H1 (cell line): ENCODE data around the gene AZGP1. TPM values are rescaled to one million over a fixed set of nuclear protein-coding genes. Genes with fewer than 3 reads are reported as not detected.
A peak's percentile ranks its signal among the peaks of the same experiment; 100 is the strongest.

Experiments used
- BACH1 ChIP-seq: IDR thresholded peaks from 2 replicates; pipeline ENCODE4 v1.6.1; 2012; ENCODE audit warnings: low read length, improper control_type of control experiment
- BRCA1 ChIP-seq: IDR thresholded peaks from 2 replicates; pipeline ENCODE4 v1.6.1; 2012; ENCODE audit warnings: low read depth, low read length, improper control_type of control experiment
- CBX8 ChIP-seq: fragments of 300-800, 300-1000 bp; sonication (generic); IDR thresholded peaks from 2 replicates; pipeline ENCODE4 v1.7.1; 2016; ENCODE audit warnings: low read depth, low read length, borderline replicate concordance
- CHD1 ChIP-seq: IDR thresholded peaks from 2 replicates; pipeline ENCODE4 v1.6.1; 2012; ENCODE audit warnings: low read depth, low read length, improper control_type of control experiment
- EP300 ChIP-seq, 2 experiments: IDR thresholded peaks; 1 replicate in 1 of 2; 2 replicates in 1 of 2; pipeline ENCODE4 v1.6.1; 2011 to 2012; ENCODE audit warnings: low read depth in 2 of 2, low read length in 2 of 2, mild to moderate bottlenecking in 2 of 2, borderline replicate concordance in 1 of 2, inconsistent platforms in 1 of 2, moderate library complexity in 1 of 2
- FOSL1 ChIP-seq: IDR thresholded peaks from 2 replicates; pipeline ENCODE4 v1.6.1; 2011; ENCODE audit warnings: mild to moderate bottlenecking, low read depth, low read length, moderate library complexity; ENCODE audit not compliant: insufficient read depth
- HDAC2 ChIP-seq, 2 experiments: fragments of 300-600 bp in 1 of 2; sonication (generic) in 1 of 2; IDR thresholded peaks; 2 replicates each; pipeline ENCODE4 v1.6.1; 2011 to 2012; ENCODE audit warnings: low read depth in 2 of 2, low read length in 2 of 2, mild to moderate bottlenecking in 2 of 2, moderate library complexity in 2 of 2, borderline replicate concordance in 1 of 2, inconsistent platforms in 1 of 2
- JUND ChIP-seq: IDR thresholded peaks from 2 replicates; pipeline ENCODE4 v1.6.1; 2011; ENCODE audit warnings: mild to moderate bottlenecking, improper control_type of control experiment, low read length
- KDM5A ChIP-seq: fragments of 200-600 bp; IDR thresholded peaks from 2 replicates; pipeline ENCODE4 v1.7.1; 2012; ENCODE audit warnings: mild to moderate bottlenecking, low read length, inconsistent platforms, mixed read lengths
- MAX ChIP-seq: IDR thresholded peaks from 2 replicates; pipeline ENCODE4 v1.6.1; 2012; ENCODE audit warnings: inconsistent platforms
- POLR2A ChIP-seq, 2 experiments: IDR thresholded peaks; 1 replicate in 1 of 2; 2 replicates in 1 of 2; pipeline ENCODE4 v1.6.1; 2011; ENCODE audit warnings: low read depth in 2 of 2, low read length in 2 of 2, mild to moderate bottlenecking in 2 of 2; ENCODE audit errors: control extremely low read depth in 1 of 2
- POLR2AphosphoS5 ChIP-seq: IDR thresholded peaks from 2 replicates; pipeline ENCODE4 v1.6.1; 2011; ENCODE audit warnings: low read depth, low read length
- RAD21 ChIP-seq, 2 experiments: IDR thresholded peaks in 1 of 2; conservative IDR thresholded peaks in 1 of 2; 2 replicates each; pipeline ENCODE4 v1.6.1; 2011; ENCODE audit warnings: low read depth in 2 of 2, low read length in 2 of 2, improper control_type of control experiment in 1 of 2, inconsistent platforms in 1 of 2, mild to moderate bottlenecking in 1 of 2, moderate library complexity in 1 of 2
- RBBP5 ChIP-seq: IDR thresholded peaks from 2 replicates; pipeline ENCODE4 v1.7.1; 2012; ENCODE audit warnings: low read depth, mild to moderate bottlenecking, inconsistent platforms, low read length, moderate library complexity, borderline replicate concordance
- RXRA ChIP-seq: IDR thresholded peaks from 2 replicates; pipeline ENCODE4 v1.6.1; 2011; ENCODE audit warnings: low read depth, mild to moderate bottlenecking, low read length, moderate library complexity; ENCODE audit not compliant: insufficient read depth
- SAP30 ChIP-seq: fragments of 300-600 bp; sonication (generic); IDR thresholded peaks from 2 replicates; pipeline ENCODE4 v1.7.1; 2012; ENCODE audit warnings: low read length, moderate library complexity, mild to moderate bottlenecking, inconsistent platforms; ENCODE audit not compliant: insufficient read depth, insufficient replicate concordance
- SIN3A ChIP-seq, 2 experiments: IDR thresholded peaks in 1 of 2; conservative IDR thresholded peaks in 1 of 2; 2 replicates each; pipeline ENCODE4 v1.6.1; 2011 to 2012; ENCODE audit warnings: low read length in 2 of 2, improper control_type of control experiment in 1 of 2, low read depth in 1 of 2, mild to moderate bottlenecking in 1 of 2
- SIRT6 ChIP-seq: IDR thresholded peaks from one replicate; pipeline ENCODE4 v1.7.1; 2012; ENCODE audit warnings: low read length, inconsistent platforms
- SP4 ChIP-seq: IDR thresholded peaks from 2 replicates; pipeline ENCODE4 v1.6.1; 2012; ENCODE audit warnings: low read length, inconsistent platforms
- SUZ12 ChIP-seq: fragments of 200-600 bp; sonication (generic); IDR thresholded peaks from 2 replicates; pipeline ENCODE4 v1.6.1; 2012; ENCODE audit warnings: mild to moderate bottlenecking, inconsistent platforms, low read length, moderate library complexity, mixed read lengths
- TAF1 ChIP-seq: IDR thresholded peaks from 2 replicates; pipeline ENCODE4 v1.6.1; 2011; ENCODE audit warnings: mild to moderate bottlenecking, low read depth, low read length
- YY1 ChIP-seq: IDR thresholded peaks from 2 replicates; pipeline ENCODE4 v1.6.1; 2011; ENCODE audit warnings: low read depth, mild to moderate bottlenecking, low read length
- ZNF274 ChIP-seq: IDR thresholded peaks from 2 replicates; pipeline ENCODE4 v1.7.0; 2012; ENCODE audit warnings: low read length, borderline replicate concordance; ENCODE audit errors: extremely low read depth
- polyA plus RNA-seq, 7 experiments: library from polyadenylated mRNA; depleted of rRNA in 3 of 7; stranded (reverse) in 5 of 7; unstranded in 2 of 7; fragments of >200 nt in 5 of 7; fragments of 200-250 nt in 2 of 7; gene quantifications; 1 replicate in 5 of 7; 2 replicates in 1 of 7; 4 replicates in 1 of 7; pipeline versions ENCODE4 v1.2.1 to v1.2.3, GENCODE V29; 2011 to 2013; ENCODE audit warnings: missing spikeins in 2 of 7, mixed read lengths in 2 of 7
- total RNA-seq: library from RNA; stranded (reverse); fragmentation: NEBNext Ultra II Directional; extraction: Animal tissue kit (Norgen Biotek cat#: 25700); gene quantifications from 2 replicates; pipeline ENCODE4 v1.2.1, GENCODE V29; 2021
- TF ChIP-seq, protein P1 (sequence below): IDR thresholded peaks from 2 replicates; pipeline ENCODE4 v1.6.1; 2012; ENCODE audit warnings: inconsistent platforms

Gene AZGP1
- total and polyA plus RNA-seq, 2 of the 8 experiments (the other 6 are each of a cell fraction or from before 2014, with no cell fraction given): 0.52 to 0.68 TPM

GRCh38 chr7:99997545-99998137 lies 21.8 kb upstream of the AZGP1 start (continued):
- TF ChIP-seq SAP30: no peak
- TF ChIP-seq POLR2A (IDR thresholded peaks at IDR 0.05; ENCODE audit: control extremely low read depth in 1 of 2, low read depth in 2 of 2, low read length in 2 of 2): peak; percentile 76 to 87
- no peak for TF ChIP-seq KDM5A
- peak in 1 of 2 experiments; percentile 26; a peak in 1 of 4 replicates for TF ChIP-seq HDAC2 (IDR thresholded peaks at IDR 0.05; ENCODE audit: borderline replicate concordance in 1 of 2, low read depth in 2 of 2, low read length in 2 of 2)
- TF ChIP-seq EP300 (IDR thresholded peaks at IDR 0.05; ENCODE audit: borderline replicate concordance in 1 of 2, low read depth in 2 of 2, low read length in 2 of 2): no peak
- TF ChIP-seq SIRT6: no peak
- TF ChIP-seq RXRA: no peak
- peak; percentile 96 for TF ChIP-seq TAF1
- TF ChIP-seq YY1: peak; percentile 65; the same call in 1 of the 2 replicates
- TF ChIP-seq BACH1: no peak
- TF ChIP-seq JUND: no peak
- TF ChIP-seq ZNF274: no peak
- peak; percentile 79 for TF ChIP-seq POLR2AphosphoS5
- no peak for TF ChIP-seq CBX8
- TF ChIP-seq RBBP5: no peak
- TF ChIP-seq, protein P1, sequence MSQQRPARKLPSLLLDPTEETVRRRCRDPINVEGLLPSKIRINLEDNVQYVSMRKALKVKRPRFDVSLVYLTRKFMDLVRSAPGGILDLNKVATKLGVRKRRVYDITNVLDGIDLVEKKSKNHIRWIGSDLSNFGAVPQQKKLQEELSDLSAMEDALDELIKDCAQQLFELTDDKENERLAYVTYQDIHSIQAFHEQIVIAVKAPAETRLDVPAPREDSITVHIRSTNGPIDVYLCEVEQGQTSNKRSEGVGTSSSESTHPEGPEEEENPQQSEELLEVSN: peak; percentile 41; the same call in 1 of the 2 replicates
- TF ChIP-seq MAX: peak; percentile 89
- no peak for TF ChIP-seq FOSL1
- no peak for TF ChIP-seq RAD21 (IDR thresholded peaks at IDR 0.05 in 1 of 2, conservative IDR thresholded peaks at IDR 0.05 in 1 of 2; ENCODE audit: low read depth in 2 of 2, low read length in 2 of 2)
- no peak for TF ChIP-seq BRCA1
- TF ChIP-seq SUZ12: no peak
- no peak for TF ChIP-seq CHD1
- TF ChIP-seq SP4: no peak
- peak in 1 of 2 experiments; percentile 71; a peak in 2 of 4 replicates for TF ChIP-seq SIN3A (conservative IDR thresholded peaks at IDR 0.05 in 1 of 2, IDR thresholded peaks at IDR 0.05 in 1 of 2; ENCODE audit: low read depth in 1 of 2, low read length in 2 of 2)
